Stimulated activated naive CD4-positive, alpha-beta T cell (primary cell): Measurements from ENCODE around the gene CMPK2.

Experiments used
- DNase-seq, 6 experiments: peaks; one replicate each; lab custom pipeline; 2025; lab: John Stamatoyannopoulos, UW

Gene CMPK2

GRCh38 chr2:6812857-6813530 lies 52.7 kb downstream of the CMPK2 start:
- no peak for DNase-seq

GRCh38 chr2:6810961-6811360 lies 54.7 kb downstream of the CMPK2 start:
- DNase-seq, result no peak

- no peak for DNase-seq
Measured at GRCh38 chr2:6808426-6808825, 57.3 kb downstream of the CMPK2 start.

GRCh38 chr2:6806604-6807003 lies 59.1 kb downstream of the CMPK2 start:
- DNase-seq, result no peak

- DNase-seq, result no peak
Measured at GRCh38 chr2:6800553-6800952, 65.2 kb downstream of the CMPK2 start.
